WTC11 (cell line): ENCODE data around the gene STPG2.

Experiments
- SMAD3 ChIP-seq: sonication (generic); formaldehyde crosslinking; IDR thresholded peaks from 2 replicates; pipeline ENCODE4 v1.8.0; 2022; ENCODE audit warnings: missing genetic modification reagents, mild to moderate bottlenecking, borderline replicate concordance
- TP53 ChIP-seq: sonication (generic); formaldehyde crosslinking; IDR thresholded peaks from 2 replicates; pipeline ENCODE4 v1.8.1; 2023; ENCODE audit warnings: mild to moderate bottlenecking, missing genetic modification reagents
- TF ChIP-seq, protein P1 (sequence below): fragments of 200-600 bp; IDR thresholded peaks from 2 replicates; pipeline ENCODE4 v1.8.0; 2022; ENCODE audit warnings: antibody characterized with exemption

DNA sequence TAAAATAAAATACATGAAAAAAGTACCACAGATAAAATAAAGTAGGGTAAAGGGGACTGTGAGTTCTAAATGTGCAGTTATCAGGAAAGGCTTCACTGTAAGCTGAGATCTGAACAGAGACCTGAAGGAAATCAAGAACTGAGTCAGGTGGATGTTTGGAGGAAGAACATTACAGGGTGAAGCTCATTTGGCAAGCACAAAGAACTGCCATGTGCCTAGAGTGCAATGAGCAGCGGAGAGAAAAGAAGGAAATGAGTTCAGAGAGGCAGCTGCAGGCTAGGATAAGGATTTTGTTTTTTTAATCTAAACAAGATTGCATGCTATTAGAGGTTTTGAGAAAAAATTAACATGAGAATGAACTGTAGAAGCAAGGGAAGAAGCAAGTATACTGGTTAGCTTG lies 373.1 kb downstream of the STPG2 start:
- no peak for TF ChIP-seq SMAD3 (CRISPR knock-in tag)
- TF ChIP-seq, protein P1, sequence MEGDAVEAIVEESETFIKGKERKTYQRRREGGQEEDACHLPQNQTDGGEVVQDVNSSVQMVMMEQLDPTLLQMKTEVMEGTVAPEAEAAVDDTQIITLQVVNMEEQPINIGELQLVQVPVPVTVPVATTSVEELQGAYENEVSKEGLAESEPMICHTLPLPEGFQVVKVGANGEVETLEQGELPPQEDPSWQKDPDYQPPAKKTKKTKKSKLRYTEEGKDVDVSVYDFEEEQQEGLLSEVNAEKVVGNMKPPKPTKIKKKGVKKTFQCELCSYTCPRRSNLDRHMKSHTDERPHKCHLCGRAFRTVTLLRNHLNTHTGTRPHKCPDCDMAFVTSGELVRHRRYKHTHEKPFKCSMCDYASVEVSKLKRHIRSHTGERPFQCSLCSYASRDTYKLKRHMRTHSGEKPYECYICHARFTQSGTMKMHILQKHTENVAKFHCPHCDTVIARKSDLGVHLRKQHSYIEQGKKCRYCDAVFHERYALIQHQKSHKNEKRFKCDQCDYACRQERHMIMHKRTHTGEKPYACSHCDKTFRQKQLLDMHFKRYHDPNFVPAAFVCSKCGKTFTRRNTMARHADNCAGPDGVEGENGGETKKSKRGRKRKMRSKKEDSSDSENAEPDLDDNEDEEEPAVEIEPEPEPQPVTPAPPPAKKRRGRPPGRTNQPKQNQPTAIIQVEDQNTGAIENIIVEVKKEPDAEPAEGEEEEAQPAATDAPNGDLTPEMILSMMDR = no peak
- TF ChIP-seq TP53 = no peak
